Cardiac fibroblast (primary cell): ENCODE results near the gene PRPF19.

ENCODE experiments used
- DNase-seq, 2 donors: peaks; one replicate each; pipeline versions ENCODE4 v3.0.0 to v3.0.0-alpha.2; 2010; ENCODE audit warnings: low read depth in 2 of 2
- H3K4me3 ChIP-seq, 2 donors: replicated peaks in 1 of 2; 1 replicate in 1 of 2; 2 replicates in 1 of 2; pipeline ENCODE4 v1.5.1; 2011; ENCODE audit warnings: low read depth in 2 of 2, low read length in 2 of 2, mild to moderate bottlenecking in 2 of 2, moderate library complexity in 1 of 2
- TF ChIP-seq, protein P1 (sequence below): IDR thresholded peaks from one replicate; pipeline ENCODE4 v1.5.1; 2011; ENCODE audit warnings: low read depth, mild to moderate bottlenecking, low read length, inconsistent platforms

The PRPF19 gene

DNA sequence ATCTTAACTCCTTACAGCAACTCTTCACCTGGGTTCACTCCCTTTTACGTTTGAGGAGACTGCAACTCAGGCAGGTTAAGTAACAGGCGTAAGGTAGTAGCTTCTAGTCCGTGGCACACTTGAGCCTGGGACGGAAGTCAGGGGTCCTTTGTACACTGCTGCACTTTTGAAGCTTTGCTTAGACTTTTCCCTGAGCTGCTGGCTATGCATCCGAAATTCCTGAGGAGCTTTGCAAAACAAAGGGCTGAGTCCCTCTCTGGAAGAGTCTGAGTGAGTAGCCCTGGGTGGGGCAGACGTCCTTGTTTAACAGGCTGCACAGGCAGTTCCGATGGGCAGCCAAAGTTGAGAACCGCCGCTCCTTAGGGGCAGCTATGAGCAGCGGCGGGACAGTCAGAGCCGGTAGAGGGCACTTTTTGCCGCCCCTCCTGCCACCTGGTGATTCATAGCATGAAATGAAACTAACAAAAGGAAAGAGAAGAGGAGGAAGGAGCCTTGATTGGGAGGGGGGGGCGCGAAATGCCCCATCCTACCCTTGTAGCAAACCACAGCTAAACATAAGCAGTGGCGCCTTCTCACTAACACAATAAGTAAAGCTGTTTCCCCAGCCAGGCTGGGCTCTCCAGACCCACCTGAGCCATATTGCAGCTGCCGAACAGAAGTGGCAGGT, 9.0 kb upstream of the PRPF19 start:
- H3K4me3 ChIP-seq, result peak overlapping the region; percentile 86 to 87
- peak; percentile 62 to 75 for DNase-seq
- TF ChIP-seq, protein P1, sequence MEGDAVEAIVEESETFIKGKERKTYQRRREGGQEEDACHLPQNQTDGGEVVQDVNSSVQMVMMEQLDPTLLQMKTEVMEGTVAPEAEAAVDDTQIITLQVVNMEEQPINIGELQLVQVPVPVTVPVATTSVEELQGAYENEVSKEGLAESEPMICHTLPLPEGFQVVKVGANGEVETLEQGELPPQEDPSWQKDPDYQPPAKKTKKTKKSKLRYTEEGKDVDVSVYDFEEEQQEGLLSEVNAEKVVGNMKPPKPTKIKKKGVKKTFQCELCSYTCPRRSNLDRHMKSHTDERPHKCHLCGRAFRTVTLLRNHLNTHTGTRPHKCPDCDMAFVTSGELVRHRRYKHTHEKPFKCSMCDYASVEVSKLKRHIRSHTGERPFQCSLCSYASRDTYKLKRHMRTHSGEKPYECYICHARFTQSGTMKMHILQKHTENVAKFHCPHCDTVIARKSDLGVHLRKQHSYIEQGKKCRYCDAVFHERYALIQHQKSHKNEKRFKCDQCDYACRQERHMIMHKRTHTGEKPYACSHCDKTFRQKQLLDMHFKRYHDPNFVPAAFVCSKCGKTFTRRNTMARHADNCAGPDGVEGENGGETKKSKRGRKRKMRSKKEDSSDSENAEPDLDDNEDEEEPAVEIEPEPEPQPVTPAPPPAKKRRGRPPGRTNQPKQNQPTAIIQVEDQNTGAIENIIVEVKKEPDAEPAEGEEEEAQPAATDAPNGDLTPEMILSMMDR, result peak; percentile 19

DNA sequence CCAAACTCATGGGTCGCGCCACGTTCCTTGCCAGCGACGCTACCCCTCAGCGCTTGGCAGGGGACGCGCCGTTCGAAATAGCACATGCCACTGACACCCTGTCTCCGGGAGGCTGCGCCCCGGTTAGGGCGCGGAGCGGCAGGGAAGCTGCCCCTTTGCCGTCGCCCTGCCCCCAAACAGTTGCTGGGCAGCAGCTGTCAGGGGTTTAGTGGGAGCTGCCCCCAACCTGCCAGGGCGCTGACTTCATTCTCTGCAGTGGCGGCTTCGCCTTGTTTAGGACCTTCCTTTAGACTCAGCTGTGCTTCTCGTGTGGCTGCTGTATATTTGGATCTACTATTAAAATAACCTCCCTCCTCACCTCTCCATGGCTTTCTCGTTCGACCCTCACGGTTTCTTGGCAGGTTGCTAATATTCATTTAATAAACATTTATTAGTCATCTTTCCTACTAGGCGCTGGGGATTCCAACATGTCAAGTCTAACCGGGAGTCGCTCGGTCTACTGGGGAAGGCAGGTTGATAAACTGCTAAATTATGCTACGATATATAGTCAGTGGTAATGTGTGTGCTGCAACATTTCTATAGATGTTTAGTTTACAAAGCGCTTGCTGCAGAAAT, 8.4 kb upstream of the PRPF19 start:
- TF ChIP-seq, protein P1, result no peak
- peak; percentile 26 to 46 for DNase-seq
- H3K4me3 ChIP-seq, result peak overlapping the region; percentile 86 to 87

DNA sequence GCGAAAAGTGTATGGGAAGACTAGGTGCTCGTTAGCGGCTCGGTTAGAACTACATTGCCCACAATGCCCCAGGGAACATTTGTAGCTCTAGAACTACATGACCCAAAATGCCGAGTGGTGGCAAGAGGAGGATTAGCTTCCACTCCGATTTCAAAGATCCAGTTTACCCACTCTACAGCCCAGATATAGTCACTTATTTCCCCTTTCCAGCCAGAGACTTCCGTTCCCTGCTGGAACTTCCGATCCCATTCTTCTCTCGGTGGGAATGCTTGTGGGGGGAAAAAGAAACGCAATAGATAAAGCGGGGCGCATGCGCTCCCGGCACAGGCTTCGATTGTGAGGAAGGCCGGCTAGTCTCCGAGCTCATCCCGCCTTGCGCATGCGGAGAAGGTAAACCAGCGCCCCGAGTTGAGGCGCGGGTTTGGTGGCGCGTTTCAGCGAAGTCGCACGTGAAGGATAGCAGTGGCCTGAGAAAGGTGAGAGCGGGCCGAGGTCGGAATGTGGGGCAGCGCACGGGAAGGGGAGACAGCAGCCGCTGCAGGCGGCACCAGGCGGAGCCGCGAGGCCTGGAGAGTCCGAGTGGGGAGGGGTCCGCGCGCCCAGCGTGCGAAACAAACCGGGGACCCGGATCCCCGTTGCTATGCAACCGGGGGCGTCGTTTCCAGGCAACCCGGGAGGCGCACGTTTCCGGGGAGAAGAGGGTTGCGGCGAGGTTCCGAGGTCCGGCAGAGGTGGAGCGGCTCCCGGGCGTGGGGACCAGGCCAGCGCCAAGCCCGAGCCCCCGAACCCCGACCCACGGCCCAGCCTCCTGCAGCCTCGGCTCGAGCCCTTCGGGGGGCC, 7.6 kb upstream of the PRPF19 start, which contains the start of gene TMEM109:
Gene TMEM109, plus strand, starts transcription at position 366 of the 840 bp plus-strand sequence. CDS start 5,536 bp downstream, outside the sequence.
- peak; percentile 90 to 92 for DNase-seq
- TF ChIP-seq, protein P1, result no peak

GRCh38 chr11:60912851-60913528, 6.6 kb upstream of the PRPF19 start:
- H3K4me3 ChIP-seq, result peak overlapping the region in 1 of 2 donors; percentile 86
- no peak for DNase-seq
- TF ChIP-seq, protein P1, result no peak

More for the DNA sequence above, 7.6 kb upstream of the PRPF19 start, which contains the start of gene TMEM109:
- H3K4me3 ChIP-seq, result peak within 1 kb of the TSS; percentile 86 to 87

DNA sequence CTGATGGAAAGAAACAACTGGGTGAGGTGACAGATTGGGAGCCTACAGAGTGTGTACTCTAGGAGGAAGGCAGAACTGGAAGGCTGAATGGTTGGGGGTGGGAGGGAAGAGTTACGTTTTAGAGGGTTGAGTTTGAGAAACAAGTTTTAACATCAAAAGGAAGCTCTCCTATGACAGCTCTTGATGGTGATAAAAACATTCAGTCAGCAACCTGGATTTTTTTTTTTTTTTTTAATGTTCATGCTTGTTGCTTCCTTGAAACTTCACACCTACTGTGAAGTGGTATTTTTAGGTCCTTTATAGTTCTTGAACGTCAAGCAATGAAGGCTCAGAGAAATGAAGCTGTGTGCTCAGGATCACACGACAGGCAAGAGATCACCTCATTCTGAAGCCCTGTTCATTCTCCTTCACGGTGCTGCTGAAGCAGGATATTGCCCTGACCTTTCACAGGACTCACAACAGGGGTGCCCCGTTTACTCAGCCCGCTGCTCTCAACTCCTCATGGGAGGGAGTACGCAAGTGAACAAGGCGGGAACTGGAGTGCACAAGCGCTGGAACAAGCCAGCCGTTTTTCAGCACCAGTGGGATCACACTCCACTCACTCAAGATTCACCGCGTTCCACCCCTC, 6.0 kb upstream of the PRPF19 start:
- no peak for DNase-seq
- TF ChIP-seq, protein P1, result no peak
- H3K4me3 ChIP-seq, result no peak overlapping the region
